ENCODE data around the gene TMEM121.

Gene TMEM121

GRCh38 chr14:105502446-105503295 is 23.7 kb upstream of the TMEM121 start:
- no peak for TF ChIP-seq REST (IDR thresholded peaks at IDR 0.05; ENCODE audit: insufficient read depth in 1 of 2, low read depth in 2 of 2, low read length in 2 of 2)
- TF ChIP-seq FOXP2 (optimal IDR thresholded peaks at IDR 0.05; ENCODE audit: borderline replicate concordance, extremely low read depth, extremely low read length, insufficient read depth) = no peak
- no peak for TF ChIP-seq SIN3A (IDR thresholded peaks at IDR 0.05; ENCODE audit: borderline replicate concordance, insufficient read depth, low read length)
- TF ChIP-seq POLR2AphosphoS5 (IDR thresholded peaks at IDR 0.05; ENCODE audit: low read depth, low read length) = no peak
- TF ChIP-seq TAF1 (IDR thresholded peaks at IDR 0.05; ENCODE audit: borderline replicate concordance, insufficient read depth, low read length) = no peak

- TF ChIP-seq TAF1 (IDR thresholded peaks at IDR 0.05; ENCODE audit: borderline replicate concordance, insufficient read depth, low read length) = no peak
- TF ChIP-seq POLR2AphosphoS5 (IDR thresholded peaks at IDR 0.05; ENCODE audit: low read depth, low read length) = no peak
- TF ChIP-seq FOXP2 (optimal IDR thresholded peaks at IDR 0.05; ENCODE audit: borderline replicate concordance, extremely low read depth, extremely low read length, insufficient read depth) = no peak
- no peak for TF ChIP-seq SIN3A (IDR thresholded peaks at IDR 0.05; ENCODE audit: borderline replicate concordance, insufficient read depth, low read length)
- no peak for TF ChIP-seq REST (IDR thresholded peaks at IDR 0.05; ENCODE audit: insufficient read depth in 1 of 2, low read depth in 2 of 2, low read length in 2 of 2)
Observed at GRCh38 chr14:105503296-105503640, 23.1 kb upstream of the TMEM121 start.

- no peak for TF ChIP-seq SIN3A (IDR thresholded peaks at IDR 0.05; ENCODE audit: borderline replicate concordance, insufficient read depth, low read length)
- TF ChIP-seq TAF1 (IDR thresholded peaks at IDR 0.05; ENCODE audit: borderline replicate concordance, insufficient read depth, low read length) = no peak
- no peak for TF ChIP-seq REST (IDR thresholded peaks at IDR 0.05; ENCODE audit: insufficient read depth in 1 of 2, low read depth in 2 of 2, low read length in 2 of 2)
- no peak for TF ChIP-seq FOXP2 (optimal IDR thresholded peaks at IDR 0.05; ENCODE audit: borderline replicate concordance, extremely low read depth, extremely low read length, insufficient read depth)
- TF ChIP-seq POLR2AphosphoS5 (IDR thresholded peaks at IDR 0.05; ENCODE audit: low read depth, low read length) = no peak
Observed at GRCh38 chr14:105503935-105504692, 22.3 kb upstream of the TMEM121 start.

GRCh38 chr14:105505101-105505500 is 21.3 kb upstream of the TMEM121 start:
- no peak for TF ChIP-seq REST (IDR thresholded peaks at IDR 0.05; ENCODE audit: insufficient read depth in 1 of 2, low read depth in 2 of 2, low read length in 2 of 2)
- no peak for TF ChIP-seq FOXP2 (optimal IDR thresholded peaks at IDR 0.05; ENCODE audit: borderline replicate concordance, extremely low read depth, extremely low read length, insufficient read depth)
- no peak for TF ChIP-seq POLR2AphosphoS5 (IDR thresholded peaks at IDR 0.05; ENCODE audit: low read depth, low read length)
- no peak for TF ChIP-seq SIN3A (IDR thresholded peaks at IDR 0.05; ENCODE audit: borderline replicate concordance, insufficient read depth, low read length)
- no peak for TF ChIP-seq TAF1 (IDR thresholded peaks at IDR 0.05; ENCODE audit: borderline replicate concordance, insufficient read depth, low read length)

Measured in PFSK-1 (cell line).